PFSK-1 (cell line): ENCODE measurements around the gene LYPD6B.

Source experiments
- FOXP2 ChIP-seq: optimal IDR thresholded peaks from 2 replicates; pipeline ENCODE3; 2011; ENCODE audit warnings: borderline replicate concordance, control low read depth, inconsistent platforms; ENCODE audit not compliant: insufficient read depth; ENCODE audit errors: extremely low read length, extremely low read depth
- POLR2AphosphoS5 ChIP-seq: IDR thresholded peaks from 2 replicates; pipeline ENCODE4 v1.6.1; 2012; ENCODE audit warnings: low read depth, mild to moderate bottlenecking, control low read depth, low read length, moderate library complexity
- SIN3A ChIP-seq: IDR thresholded peaks from 2 replicates; pipeline ENCODE4 v1.6.1; 2012; ENCODE audit warnings: mild to moderate bottlenecking, low read length, moderate library complexity, borderline replicate concordance; ENCODE audit not compliant: insufficient read depth
- TAF1 ChIP-seq: IDR thresholded peaks from 2 replicates; pipeline ENCODE4 v1.6.1; 2012; ENCODE audit warnings: low read length, control low read depth, borderline replicate concordance; ENCODE audit not compliant: insufficient read depth
- TF ChIP-seq, protein P1 (sequence below), 2 experiments: IDR thresholded peaks; 2 replicates each; pipeline versions ENCODE4 v1.6.1 to v1.8.0; 2011 to 2012; ENCODE audit warnings: low read depth in 2 of 2, low read length in 2 of 2, control low read depth in 1 of 2, inconsistent platforms in 1 of 2, mild to moderate bottlenecking in 1 of 2, moderate library complexity in 1 of 2; ENCODE audit not compliant: insufficient read depth in 1 of 2

LYPD6B gene

DNA sequence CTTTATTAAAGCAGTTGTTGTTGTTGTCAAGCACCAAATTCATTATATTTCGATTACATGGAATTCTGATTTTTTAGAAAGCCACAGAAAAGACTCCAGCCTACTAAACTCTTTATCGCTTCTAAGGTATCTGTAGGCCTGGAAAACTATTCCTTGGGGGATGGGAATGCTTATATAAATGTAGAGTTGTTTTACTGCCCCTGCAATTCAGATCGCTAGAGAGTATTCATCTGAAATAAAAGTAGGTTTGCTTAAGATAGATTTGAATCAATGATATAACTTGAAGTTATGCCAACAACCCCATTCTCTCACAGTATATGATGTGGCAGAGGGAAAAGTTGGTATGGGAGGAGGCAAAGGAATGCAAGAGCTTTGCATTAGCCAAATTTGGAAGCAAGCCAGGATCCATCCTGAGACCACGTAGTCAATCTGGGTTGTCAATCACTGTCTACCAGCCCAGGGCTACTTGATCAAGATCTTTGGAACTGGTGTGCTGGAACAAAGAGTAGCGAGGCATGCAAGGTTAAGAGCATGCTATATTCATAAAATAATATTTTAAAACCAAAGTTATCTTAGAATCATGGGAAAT is 95.9 kb downstream of the LYPD6B start:
- TF ChIP-seq, protein P1, sequence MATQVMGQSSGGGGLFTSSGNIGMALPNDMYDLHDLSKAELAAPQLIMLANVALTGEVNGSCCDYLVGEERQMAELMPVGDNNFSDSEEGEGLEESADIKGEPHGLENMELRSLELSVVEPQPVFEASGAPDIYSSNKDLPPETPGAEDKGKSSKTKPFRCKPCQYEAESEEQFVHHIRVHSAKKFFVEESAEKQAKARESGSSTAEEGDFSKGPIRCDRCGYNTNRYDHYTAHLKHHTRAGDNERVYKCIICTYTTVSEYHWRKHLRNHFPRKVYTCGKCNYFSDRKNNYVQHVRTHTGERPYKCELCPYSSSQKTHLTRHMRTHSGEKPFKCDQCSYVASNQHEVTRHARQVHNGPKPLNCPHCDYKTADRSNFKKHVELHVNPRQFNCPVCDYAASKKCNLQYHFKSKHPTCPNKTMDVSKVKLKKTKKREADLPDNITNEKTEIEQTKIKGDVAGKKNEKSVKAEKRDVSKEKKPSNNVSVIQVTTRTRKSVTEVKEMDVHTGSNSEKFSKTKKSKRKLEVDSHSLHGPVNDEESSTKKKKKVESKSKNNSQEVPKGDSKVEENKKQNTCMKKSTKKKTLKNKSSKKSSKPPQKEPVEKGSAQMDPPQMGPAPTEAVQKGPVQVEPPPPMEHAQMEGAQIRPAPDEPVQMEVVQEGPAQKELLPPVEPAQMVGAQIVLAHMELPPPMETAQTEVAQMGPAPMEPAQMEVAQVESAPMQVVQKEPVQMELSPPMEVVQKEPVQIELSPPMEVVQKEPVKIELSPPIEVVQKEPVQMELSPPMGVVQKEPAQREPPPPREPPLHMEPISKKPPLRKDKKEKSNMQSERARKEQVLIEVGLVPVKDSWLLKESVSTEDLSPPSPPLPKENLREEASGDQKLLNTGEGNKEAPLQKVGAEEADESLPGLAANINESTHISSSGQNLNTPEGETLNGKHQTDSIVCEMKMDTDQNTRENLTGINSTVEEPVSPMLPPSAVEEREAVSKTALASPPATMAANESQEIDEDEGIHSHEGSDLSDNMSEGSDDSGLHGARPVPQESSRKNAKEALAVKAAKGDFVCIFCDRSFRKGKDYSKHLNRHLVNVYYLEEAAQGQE (IDR thresholded peaks at IDR 0.05; ENCODE audit: insufficient read depth in 1 of 2, low read depth in 2 of 2, low read length in 2 of 2) = no peak
- TF ChIP-seq TAF1 = no peak
- no peak for TF ChIP-seq FOXP2
- no peak for TF ChIP-seq SIN3A
- no peak for TF ChIP-seq POLR2AphosphoS5

DNA sequence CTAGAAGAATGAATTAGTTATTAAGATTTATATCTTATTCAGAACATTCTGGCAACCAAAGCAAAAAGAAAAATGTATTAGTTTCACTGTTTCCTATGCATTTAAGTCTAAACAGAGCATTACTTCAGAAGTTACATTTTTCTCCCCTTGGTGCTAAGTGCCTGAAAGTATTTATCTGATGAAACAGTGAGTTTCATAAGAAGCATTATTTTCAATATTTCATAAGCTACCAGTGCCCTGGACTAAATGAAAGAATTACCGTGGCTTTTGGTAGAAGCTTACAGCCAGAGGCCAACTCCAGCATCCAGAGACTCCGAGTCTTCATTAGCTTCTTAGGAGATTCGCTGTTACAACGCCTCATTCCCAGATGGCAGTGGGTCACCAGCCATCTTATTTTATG is 97.6 kb downstream of the LYPD6B start:
- TF ChIP-seq SIN3A = no peak
- no peak for TF ChIP-seq TAF1
- no peak for TF ChIP-seq FOXP2
- TF ChIP-seq, protein P1 (IDR thresholded peaks at IDR 0.05; ENCODE audit: insufficient read depth in 1 of 2, low read depth in 2 of 2, low read length in 2 of 2) = no peak
- no peak for TF ChIP-seq POLR2AphosphoS5

DNA sequence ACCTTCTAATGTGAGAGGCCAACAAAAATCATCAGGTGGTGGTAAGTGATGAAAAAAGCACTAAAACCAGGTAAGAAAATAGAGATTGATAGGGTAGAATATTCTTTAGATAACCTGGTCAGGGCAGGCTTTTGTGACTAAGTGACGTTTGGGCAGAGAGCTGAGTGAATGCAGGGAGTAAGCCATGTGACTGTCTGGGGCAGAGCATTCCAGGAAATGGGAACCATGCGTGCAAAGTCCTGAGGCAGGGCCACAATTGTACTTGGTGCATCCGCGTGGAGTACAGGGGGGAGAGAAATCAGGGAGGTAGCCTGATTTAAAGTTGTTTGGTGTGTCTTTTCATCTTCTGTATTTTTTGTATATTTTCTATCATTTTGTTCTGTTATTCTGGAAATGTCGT is 102.5 kb downstream of the LYPD6B start:
- TF ChIP-seq SIN3A (no peak), FOXP2 (no peak), POLR2AphosphoS5 (no peak), TAF1 (no peak)
- TF ChIP-seq, protein P1 (IDR thresholded peaks at IDR 0.05; ENCODE audit: insufficient read depth in 1 of 2, low read depth in 2 of 2, low read length in 2 of 2) = no peak

DNA sequence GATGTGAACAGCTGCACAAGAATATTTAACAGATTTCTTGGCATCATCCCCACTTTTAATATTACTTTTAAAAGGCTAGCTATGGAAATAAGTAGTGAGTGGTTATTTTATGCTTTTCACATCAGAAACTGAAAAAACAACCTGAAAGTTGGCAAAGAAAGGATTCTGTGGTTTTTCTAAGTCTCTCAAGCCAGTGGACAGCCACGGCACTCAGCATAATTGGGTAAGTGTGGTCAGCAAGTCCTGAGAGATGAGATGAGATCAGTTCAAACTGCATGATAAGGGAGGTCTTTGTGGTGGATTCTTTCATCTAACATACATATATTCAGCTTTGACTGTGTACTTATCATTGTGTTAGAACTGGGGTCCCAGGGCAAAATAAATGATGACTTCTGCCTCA is 105.2 kb downstream of the LYPD6B start:
- TF ChIP-seq FOXP2 = no peak
- TF ChIP-seq SIN3A = no peak
- no peak for TF ChIP-seq TAF1
- no peak for TF ChIP-seq POLR2AphosphoS5
- TF ChIP-seq, protein P1 (IDR thresholded peaks at IDR 0.05; ENCODE audit: insufficient read depth in 1 of 2, low read depth in 2 of 2, low read length in 2 of 2) = no peak
